ENCODE results near the gene C8G.
A peak's percentile ranks its signal among the peaks of the same experiment; 100 is the strongest.

Gene C8G

GRCh38 chr9:136983167-136983566 is 38.1 kb downstream of the C8G start:
- DNase-seq (ENCODE audit: low spot score): no peak

- DNase-seq (ENCODE audit: low spot score): no peak
Observed at GRCh38 chr9:136983656-136984314, 38.7 kb downstream of the C8G start.

GRCh38 chr9:136984464-136985026 is 39.5 kb downstream of the C8G start:
- DNase-seq (ENCODE audit: low spot score): no peak

- no peak for DNase-seq (ENCODE audit: low spot score)
Observed at GRCh38 chr9:136985027-136985602, 40.1 kb downstream of the C8G start.

- DNase-seq (ENCODE audit: low spot score): no peak
Observed at GRCh38 chr9:136985853-136986252, 40.8 kb downstream of the C8G start.

DNA sequence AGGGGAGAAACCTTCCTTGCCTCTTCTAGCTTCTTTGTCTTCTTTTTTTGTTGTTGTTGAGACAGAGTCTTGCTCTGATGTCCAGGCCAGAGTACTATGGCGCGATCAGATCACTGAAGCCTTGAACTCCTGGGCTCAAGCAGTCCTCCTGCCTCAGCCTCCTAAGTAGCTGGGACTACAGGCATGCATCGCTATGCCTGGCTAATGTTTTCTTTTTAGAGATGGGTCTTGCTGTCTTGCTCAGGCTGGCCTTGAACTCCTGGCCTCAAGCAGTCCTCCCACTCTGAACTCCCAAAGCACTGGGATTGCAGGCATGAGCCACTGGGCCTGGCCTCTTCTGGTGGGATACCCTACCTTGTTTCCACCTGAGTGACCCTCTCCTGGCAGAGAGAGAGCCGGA is 43.8 kb downstream of the C8G start:
- DNase-seq (ENCODE audit: low spot score): no peak

- DNase-seq (ENCODE audit: low spot score): no peak
Observed at GRCh38 chr9:136990242-136990911, 45.3 kb downstream of the C8G start.

GRCh38 chr9:136991993-136992818 is 47.2 kb downstream of the C8G start, which contains the start of gene PAXX:
Gene PAXX (plus strand): TSS chr9:136992422. CDS start chr9:136992444, 22 bp downstream.
- peak; percentile 99 for DNase-seq (ENCODE audit: low spot score)

DNA sequence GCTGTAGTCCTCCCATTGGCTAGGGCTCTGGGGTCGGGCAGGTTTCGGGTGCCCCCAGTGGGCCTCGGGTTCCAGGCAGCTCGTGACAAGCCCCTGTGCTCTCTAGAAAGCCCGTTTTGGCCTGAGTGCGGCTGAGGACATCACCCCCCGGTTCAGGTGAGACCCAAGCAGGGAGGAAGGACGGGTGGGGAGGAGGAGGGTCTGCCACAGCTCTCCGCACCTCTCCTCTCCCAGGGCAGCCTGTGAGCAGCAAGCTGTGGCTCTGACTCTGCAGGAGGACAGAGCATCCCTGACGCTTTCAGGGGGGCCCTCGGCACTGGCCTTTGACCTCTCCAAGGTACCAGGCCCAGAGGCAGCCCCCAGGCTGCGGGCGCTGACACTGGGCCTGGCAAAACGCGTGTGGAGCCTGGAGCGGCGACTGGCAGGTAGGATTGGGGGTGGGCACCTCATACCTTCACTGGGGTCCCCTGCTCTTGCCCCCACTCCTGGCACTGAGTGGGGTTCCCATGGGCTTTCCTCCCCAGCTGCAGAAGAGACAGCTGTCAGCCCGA is 47.9 kb downstream of the C8G start:
- no peak for DNase-seq (ENCODE audit: low spot score)

- DNase-seq (ENCODE audit: low spot score): no peak
Observed at GRCh38 chr9:136994180-136994887, 49.3 kb downstream of the C8G start.

- DNase-seq (ENCODE audit: low spot score): no peak
Observed at GRCh38 chr9:136994888-136995230, 49.8 kb downstream of the C8G start.

DNA sequence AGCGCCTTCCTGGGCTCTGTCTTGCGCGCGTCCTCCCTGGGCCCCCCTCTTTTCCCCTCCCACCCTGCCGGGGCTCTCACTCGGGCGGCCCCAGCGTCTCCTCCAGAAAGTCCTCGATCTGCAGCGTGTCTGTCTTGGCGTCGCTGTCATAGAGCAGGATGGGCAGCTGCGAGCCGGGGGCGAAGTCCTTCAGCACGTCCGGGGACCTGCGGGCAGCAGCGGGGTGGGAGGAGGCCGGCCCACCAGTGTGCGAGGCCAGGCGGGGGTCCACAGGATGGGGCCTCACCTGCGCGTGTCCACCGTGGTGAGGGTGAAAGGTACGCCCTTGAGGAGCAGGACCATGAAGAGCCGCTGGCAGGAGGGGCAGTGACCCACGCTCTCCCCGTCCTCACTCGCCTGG is 50.3 kb downstream of the C8G start:
- DNase-seq (ENCODE audit: low spot score): no peak

DNA sequence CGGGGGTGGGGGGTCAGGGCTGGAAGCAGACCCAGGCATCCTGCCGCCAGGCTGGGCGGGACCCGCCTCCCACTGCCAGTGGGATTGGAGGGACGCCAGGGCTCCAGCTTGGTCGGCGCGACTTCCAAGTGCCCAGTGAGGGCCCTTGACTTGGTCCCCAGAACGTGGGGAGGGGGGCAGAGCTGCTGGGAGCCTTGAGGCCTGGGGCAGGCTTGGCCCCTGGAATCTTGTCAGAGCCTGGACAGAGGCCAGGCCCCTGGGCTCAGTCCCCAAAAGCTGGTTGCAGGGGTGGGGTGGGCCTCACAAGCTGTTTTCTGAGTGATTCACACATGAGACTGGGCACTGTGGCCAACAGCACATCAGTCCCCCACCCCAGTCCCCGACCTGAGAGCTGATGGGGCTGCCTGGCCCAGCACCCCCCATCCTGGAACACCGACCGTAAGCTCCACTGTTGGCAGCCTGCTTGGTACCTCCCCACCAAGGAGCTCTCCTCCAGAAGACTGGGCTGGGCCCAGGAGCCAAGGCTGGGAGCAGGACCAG is 50.8 kb downstream of the C8G start:
- DNase-seq (ENCODE audit: low spot score): no peak
